ENCODE data around the gene PIBF1. TPM values are rescaled to one million over a fixed set of nuclear protein-coding genes. Genes with fewer than 3 reads are reported as not detected.
A peak's percentile ranks its signal among the peaks of the same experiment; 100 is the strongest.
"Not testable (repeated sequence)": the region's sequence is repeated elsewhere in the genome, so short reads cannot be mapped to it uniquely, and the experiment has no call there.

PIBF1 gene
- total RNA-seq, 1 donor from 2014 or later = 28.3 TPM

DNA sequence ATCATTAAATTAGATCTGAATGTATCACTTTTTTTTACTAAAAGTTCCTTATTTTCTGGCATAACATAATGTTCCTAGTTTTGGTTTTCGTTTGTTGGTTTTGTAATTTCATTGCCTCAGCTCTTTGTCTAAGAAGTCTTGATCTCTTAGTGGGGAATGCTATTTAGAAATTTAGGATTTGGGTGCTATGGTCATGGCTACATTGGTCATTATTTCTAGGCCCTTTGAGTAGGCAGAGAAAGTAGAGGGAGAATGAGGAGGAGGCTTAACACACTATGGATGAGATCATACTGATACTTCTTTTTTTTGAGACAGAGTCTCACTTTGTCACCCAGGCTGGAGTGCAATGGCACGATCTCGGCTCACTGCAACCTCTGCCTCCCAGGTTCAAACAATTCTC is 41.8 kb downstream of the PIBF1 start:
- Histone ChIP-seq H3K9me3 (no peaks in the 10 kb centered on the region), H3K4me1 (no peaks in the 10 kb centered on the region), H3K27me3 (no peaks in the 10 kb centered on the region), H3K4me3 (no peak overlapping the region), H3K36me3 (peaks cover 49% of the 10 kb centered on the region), H3K27ac (no peak overlapping the region)
- DNase-seq (no peak), ATAC-seq (peak; percentile 70)
- TF ChIP-seq, protein P1, sequence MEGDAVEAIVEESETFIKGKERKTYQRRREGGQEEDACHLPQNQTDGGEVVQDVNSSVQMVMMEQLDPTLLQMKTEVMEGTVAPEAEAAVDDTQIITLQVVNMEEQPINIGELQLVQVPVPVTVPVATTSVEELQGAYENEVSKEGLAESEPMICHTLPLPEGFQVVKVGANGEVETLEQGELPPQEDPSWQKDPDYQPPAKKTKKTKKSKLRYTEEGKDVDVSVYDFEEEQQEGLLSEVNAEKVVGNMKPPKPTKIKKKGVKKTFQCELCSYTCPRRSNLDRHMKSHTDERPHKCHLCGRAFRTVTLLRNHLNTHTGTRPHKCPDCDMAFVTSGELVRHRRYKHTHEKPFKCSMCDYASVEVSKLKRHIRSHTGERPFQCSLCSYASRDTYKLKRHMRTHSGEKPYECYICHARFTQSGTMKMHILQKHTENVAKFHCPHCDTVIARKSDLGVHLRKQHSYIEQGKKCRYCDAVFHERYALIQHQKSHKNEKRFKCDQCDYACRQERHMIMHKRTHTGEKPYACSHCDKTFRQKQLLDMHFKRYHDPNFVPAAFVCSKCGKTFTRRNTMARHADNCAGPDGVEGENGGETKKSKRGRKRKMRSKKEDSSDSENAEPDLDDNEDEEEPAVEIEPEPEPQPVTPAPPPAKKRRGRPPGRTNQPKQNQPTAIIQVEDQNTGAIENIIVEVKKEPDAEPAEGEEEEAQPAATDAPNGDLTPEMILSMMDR (IDR thresholded peaks at IDR 0.05) = no peak
- intact Hi-C loops (cut with DNase I) = no loop called here

DNA sequence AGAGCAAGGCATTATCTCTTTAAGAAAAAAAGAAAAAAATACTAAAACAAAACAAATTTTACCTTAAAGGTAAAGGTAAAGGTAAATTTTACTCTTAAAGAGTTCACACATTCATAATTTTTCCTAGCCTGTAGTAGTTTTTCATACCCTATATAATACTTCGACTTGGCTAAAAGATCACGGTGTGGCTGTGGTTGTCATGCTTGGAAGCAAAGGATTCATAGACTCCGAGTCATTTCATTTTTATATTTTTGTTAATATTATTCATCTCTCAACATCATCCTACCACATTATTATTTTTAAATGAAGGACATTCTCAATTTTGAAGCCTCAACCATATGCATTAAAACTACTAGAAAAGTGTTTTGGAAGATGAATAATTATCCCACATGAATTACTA is 52.7 kb downstream of the PIBF1 start:
- ATAC-seq = no peak

DNA sequence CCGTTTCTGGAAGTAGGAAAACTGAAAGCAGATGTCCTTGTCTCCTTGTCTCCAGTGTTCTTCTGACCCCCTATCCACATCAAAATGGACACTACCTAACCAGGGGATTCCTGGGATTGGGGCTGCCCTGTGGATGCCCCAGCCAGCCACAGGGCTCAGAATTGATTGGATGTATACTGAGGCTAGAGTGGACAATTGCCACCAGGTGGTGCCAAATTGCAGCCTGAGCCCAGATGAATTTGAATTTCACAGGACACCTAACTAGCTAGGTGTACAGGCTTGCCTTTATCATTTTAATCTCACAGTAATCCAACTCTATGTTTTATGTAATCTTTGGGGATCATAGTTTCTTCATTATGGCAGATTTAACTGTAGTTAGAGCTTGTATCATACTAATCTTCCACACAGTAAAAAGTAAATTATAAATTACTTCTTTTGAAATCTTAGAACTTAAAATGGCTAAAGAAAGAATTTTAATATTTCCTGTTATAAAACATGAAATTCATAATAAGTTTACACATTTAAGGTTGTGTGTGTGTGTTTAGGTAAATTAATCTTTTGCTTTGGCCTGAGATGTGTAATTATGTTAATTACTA is 58.0 kb downstream of the PIBF1 start:
- TF ChIP-seq, protein P1 (IDR thresholded peaks at IDR 0.05) = peak; percentile 63
- Histone ChIP-seq H3K27ac (no peak overlapping the region), H3K4me3 (no peak overlapping the region), H3K27me3 (no peaks in the 10 kb centered on the region), H3K4me1 (no peaks in the 10 kb centered on the region), H3K9me3 (no peaks in the 10 kb centered on the region), H3K36me3 (peaks cover 51% of the 10 kb centered on the region)
- peak; percentile 92 for ATAC-seq
- intact Hi-C loops (cut with DNase I) = no loop called here
- no peak for DNase-seq

More for the DNA sequence above, 52.7 kb downstream of the PIBF1 start:
- DNase-seq = no peak
- Histone ChIP-seq H3K27me3 (no peaks in the 10 kb centered on the region), H3K36me3 (peaks cover 36% of the 10 kb centered on the region), H3K9me3 (no peaks in the 10 kb centered on the region), H3K4me1 (no peaks in the 10 kb centered on the region), H3K27ac (no peak overlapping the region), H3K4me3 (no peak overlapping the region)
- intact Hi-C loops (cut with DNase I) = no loop called here
- TF ChIP-seq, protein P1 (IDR thresholded peaks at IDR 0.05) = no peak

DNA sequence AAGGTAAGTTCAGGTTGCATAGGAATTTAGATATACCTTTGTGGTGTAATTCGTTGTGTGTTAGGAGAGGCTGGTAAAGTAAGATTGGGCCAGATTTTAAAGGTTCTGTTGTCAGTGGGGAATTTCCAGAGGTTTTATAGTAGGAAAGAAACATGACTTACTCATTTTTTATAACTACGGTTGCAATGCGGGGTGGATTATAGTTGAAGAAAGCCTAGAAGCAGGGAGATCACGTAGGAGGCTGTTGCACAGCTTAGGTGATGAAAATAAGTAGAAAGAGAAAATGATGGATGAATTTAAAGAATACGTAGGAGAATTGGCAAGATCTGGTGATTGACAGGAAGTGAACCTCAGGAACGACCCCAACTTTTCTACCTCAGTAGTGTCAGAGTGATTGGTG is 61.1 kb downstream of the PIBF1 start:
- no peaks in the 10 kb centered on the region for H3K4me1 ChIP-seq
- no peaks in the 10 kb centered on the region for H3K9me3 ChIP-seq
- H3K27ac ChIP-seq = no peak overlapping the region
- H3K4me3 ChIP-seq = no peak overlapping the region
- DNase-seq = no peak
- H3K36me3 ChIP-seq = peaks cover 51% of the 10 kb centered on the region
- no peak for ATAC-seq
- intact Hi-C loops (cut with DNase I) = no loop called here
- H3K27me3 ChIP-seq = no peaks in the 10 kb centered on the region
- TF ChIP-seq, protein P1 (IDR thresholded peaks at IDR 0.05) = no peak

DNA sequence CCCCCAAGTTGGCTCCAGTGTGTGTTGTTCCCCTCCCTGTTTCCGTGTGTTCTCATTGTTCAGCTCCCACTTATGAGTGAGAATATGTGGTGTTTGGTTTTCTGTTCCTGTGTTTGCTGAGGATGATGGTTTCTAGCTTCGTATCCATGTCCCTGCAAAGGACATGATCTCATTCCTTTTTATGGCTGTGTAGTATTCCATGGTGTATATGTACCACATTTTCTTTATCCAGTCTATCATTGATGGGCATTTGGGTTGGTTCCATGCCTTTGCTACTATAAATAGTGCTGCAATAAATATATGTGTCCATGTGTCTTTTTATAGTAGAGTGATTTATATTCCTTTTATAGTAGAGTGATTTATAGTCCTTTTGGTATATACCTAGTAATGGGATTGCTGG is 63.2 kb downstream of the PIBF1 start:
- intact Hi-C loops (cut with DNase I); H3K4me1 ChIP-seq; H3K27ac ChIP-seq; DNase-seq; ATAC-seq; H3K27me3 ChIP-seq; H3K4me3 ChIP-seq; H3K9me3 ChIP-seq: not testable (repeated sequence)
- H3K36me3 ChIP-seq = peaks cover 52% of the 10 kb centered on the region

DNA sequence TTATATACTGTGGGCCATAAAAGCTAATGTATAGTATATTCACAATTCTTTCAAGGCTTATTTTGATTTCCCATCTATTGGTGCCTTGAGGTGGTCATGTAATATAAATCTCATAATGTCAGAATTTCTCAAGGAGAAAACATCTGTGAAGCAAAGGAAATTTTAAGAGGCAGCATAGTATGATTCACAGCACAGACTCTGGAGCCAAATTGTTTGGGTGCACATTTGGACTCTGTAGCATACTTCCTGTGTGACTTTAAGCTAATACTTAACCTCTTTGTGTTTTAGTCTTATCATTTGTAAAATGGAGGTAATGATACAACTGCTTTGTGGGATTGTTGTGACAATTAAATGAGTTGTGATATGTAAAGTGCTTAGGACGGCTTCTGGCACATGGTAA is 67.6 kb downstream of the PIBF1 start:
- peaks cover 31% of the 10 kb centered on the region for H3K36me3 ChIP-seq
- TF ChIP-seq, protein P1 (IDR thresholded peaks at IDR 0.05) = no peak
- ATAC-seq = no peak

More for the DNA sequence above, 67.6 kb downstream of the PIBF1 start:
- no peak for DNase-seq
- Histone ChIP-seq H3K9me3 (no peaks in the 10 kb centered on the region), H3K27ac (no peak overlapping the region), H3K4me3 (no peak overlapping the region), H3K27me3 (no peaks in the 10 kb centered on the region), H3K4me1 (no peaks in the 10 kb centered on the region)
- intact Hi-C loops (cut with DNase I) = no loop called here

Data from upper lobe of right lung (tissue), 1 donor.